GM19438 (cell line): Measurements from ENCODE around the gene NEDD4L.

Experiments
- ATAC-seq: cut with Tn5 transposase; IDR thresholded peaks from one replicate; pipeline ENCODE4 v1.9.1; 2021; ENCODE audit warnings: low read depth; ENCODE audit not compliant: unreplicated experiment

Gene NEDD4L

GRCh38 chr18:58201268-58201667, 157.2 kb downstream of the NEDD4L start:
- ATAC-seq, result no peak

GRCh38 chr18:58201733-58202730, 158.0 kb downstream of the NEDD4L start:
- ATAC-seq, result no peak

GRCh38 chr18:58204776-58205442, 160.9 kb downstream of the NEDD4L start:
- no peak for ATAC-seq

- no peak for ATAC-seq
These were observed 161.6 kb downstream of the NEDD4L start for GRCh38 chr18:58205443-58206160.

GRCh38 chr18:58207520-58208152, 163.6 kb downstream of the NEDD4L start:
- ATAC-seq, result no peak

- no peak for ATAC-seq
These were observed 164.3 kb downstream of the NEDD4L start for GRCh38 chr18:58208207-58208932.

GRCh38 chr18:58209326-58209725, 165.3 kb downstream of the NEDD4L start:
- ATAC-seq, result no peak

- no peak for ATAC-seq
These were observed 167.5 kb downstream of the NEDD4L start for GRCh38 chr18:58211510-58211909.

- ATAC-seq, result no peak
These were observed 168.2 kb downstream of the NEDD4L start for GRCh38 chr18:58212274-58212673.

- no peak for ATAC-seq
These were observed 169.4 kb downstream of the NEDD4L start for GRCh38 chr18:58213440-58213839.

- no peak for ATAC-seq
These were observed 171.0 kb downstream of the NEDD4L start for GRCh38 chr18:58215011-58215410.

GRCh38 chr18:58216071-58216481, 172.1 kb downstream of the NEDD4L start:
- no peak for ATAC-seq

- no peak for ATAC-seq
These were observed 173.0 kb downstream of the NEDD4L start for GRCh38 chr18:58217052-58217451.

- no peak for ATAC-seq
These were observed 174.1 kb downstream of the NEDD4L start for GRCh38 chr18:58218117-58218516.

- ATAC-seq, result no peak
These were observed 177.2 kb downstream of the NEDD4L start for GRCh38 chr18:58221060-58221725.

- ATAC-seq, result no peak
These were observed 178.6 kb downstream of the NEDD4L start for GRCh38 chr18:58222432-58223125.

- no peak for ATAC-seq
These were observed 179.8 kb downstream of the NEDD4L start for GRCh38 chr18:58223717-58224424.

- no peak for ATAC-seq
These were observed 180.4 kb downstream of the NEDD4L start for GRCh38 chr18:58224425-58224750.
